ENCODE measurements around the gene MAN1C1. TPM values are rescaled to one million over a fixed set of nuclear protein-coding genes. Genes with fewer than 3 reads are reported as not detected.

The MAN1C1 gene
- total RNA-seq, 1 donor from 2014 or later: 3.1 TPM

DNA sequence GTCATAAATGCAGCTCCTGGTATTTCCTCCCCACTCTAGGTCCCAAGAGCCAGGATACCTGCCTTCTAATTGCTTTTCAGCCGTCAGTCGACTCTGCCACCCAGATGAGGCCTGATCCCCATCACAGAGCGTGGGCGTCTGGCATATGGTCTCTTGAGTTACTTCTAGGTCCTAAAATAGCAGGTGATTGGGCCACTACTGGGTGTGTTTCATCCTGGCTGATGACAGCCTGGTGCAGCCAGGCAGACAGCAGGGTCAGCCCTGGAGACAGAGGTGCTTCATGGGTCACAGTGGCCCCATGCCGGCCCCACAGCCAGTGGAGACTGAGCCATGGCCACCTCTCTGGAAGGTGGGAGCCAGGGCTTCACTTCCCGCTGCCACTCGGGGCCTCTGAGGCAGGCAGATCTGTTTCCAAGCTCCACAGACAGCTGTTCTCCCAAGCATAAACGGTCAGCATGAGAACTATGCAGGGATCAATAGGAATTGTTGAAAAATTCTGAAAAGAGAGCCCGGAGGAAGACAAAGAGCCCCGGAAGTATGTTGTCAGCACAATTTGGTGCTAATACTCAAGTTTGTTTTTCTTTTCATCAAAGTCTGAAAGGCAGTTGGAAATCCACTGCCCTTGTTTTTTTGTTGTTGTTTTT lies 83.0 kb downstream of the MAN1C1 start:
- DNase-seq: no peak

DNA sequence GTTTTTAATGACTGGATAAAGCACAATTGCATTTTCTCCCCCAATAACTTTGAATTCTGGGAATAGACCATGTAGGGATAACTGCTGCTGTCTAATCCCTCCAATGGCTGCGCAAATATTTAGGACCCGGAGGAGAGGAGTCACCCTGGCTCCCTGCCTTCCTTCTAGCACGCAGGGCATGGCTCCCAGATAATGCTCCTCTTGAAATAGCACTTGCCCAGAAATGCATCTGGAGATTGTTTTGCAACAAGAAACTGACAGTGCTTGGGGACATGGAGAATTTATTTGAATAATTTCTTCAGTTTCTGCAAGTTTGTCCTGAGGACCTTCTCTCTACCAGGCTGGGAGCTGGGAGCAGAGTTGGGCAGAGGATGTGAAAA lies 83.5 kb downstream of the MAN1C1 start:
- no peak for DNase-seq

DNA sequence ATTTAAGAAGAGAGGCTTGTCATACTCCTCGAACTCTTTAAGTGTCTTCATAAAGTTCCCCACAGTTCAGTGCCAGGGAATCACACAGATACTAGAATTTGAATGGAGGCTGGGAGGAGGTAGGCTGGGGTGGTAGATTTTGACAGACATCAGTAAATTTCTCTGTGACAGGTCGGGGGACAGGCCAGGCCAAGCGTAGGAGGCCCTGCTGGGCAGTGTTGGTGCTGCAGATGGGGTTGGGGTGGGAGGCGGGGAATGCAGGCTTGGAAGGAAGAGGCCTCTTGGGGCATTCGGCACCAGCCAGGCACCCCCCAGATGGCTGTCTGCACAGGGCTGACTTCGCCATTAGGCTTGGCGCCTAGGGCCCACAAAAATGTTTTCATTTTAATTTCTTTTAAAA lies 84.0 kb downstream of the MAN1C1 start:
- no peak for DNase-seq

DNA sequence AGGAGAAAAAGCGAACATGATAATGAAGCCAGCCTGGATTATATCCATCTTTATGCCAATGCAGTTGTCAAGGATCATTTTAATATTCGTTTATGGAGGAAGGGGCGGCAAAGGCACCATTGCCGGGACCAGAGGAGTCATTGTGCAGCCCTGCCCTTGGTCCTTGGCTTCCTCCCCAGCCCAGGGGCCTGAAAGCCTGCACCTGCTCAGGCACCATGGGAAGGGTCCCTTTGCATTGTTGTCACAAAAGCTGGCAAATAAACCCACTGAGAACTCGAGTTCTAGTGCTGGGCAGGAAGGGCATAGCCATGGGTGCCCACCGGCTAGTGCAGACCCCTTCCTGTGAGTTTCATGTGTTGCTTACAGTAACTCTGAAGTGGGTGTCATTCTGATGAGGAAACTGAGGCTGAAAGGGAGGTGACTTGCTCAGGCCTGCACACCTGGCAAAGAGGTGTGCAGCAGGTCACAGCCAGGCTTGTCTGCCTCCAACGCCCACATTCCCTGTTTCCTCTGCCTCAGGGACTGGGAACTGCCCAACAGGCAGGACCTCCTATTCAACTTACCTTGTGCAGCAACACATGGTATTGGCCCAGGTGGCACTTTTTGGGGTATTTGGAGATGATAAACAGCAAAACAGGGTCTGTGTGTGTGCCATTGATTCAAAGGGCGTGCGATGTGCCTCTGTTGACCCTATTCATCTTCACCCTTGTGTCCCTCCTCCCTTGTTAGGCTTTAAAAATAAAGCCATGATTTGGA lies 84.6 kb downstream of the MAN1C1 start:
- DNase-seq: no peak

DNA sequence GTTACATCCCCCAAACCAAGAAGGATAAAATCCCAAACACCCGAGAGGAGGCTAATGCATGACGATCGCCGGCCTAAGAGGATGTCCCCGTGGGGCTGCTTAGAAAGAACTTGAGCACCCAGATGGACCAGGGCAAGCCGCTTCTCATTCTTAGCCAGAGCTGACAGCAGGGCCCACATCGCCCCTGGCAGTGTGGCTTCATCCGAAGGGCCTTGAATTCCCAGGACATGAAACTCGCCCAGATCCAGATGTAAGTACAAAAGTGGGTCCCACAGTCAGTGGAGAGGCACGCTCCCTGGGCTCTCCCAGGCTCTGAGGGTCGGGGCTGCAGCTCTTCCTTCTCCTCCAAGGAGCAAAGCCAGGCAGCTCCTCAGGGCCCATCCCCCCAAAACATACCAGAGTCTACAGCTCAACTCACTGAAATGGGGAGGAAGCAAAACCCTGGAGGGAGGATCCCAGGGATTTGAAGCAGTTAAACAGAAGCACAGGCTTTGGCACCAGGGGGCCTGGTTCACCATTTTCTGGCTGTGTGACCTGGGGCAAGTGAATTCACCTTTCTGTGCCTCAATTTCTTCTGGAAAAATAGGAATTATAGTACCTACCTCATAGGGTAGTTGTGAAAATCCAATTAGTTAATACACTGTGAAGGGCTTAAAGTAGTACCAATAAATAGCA lies 85.6 kb downstream of the MAN1C1 start:
- DNase-seq: no peak

GRCh38 chr1:25703041-25703440 lies 86.5 kb downstream of the MAN1C1 start:
- DNase-seq: no peak

DNA sequence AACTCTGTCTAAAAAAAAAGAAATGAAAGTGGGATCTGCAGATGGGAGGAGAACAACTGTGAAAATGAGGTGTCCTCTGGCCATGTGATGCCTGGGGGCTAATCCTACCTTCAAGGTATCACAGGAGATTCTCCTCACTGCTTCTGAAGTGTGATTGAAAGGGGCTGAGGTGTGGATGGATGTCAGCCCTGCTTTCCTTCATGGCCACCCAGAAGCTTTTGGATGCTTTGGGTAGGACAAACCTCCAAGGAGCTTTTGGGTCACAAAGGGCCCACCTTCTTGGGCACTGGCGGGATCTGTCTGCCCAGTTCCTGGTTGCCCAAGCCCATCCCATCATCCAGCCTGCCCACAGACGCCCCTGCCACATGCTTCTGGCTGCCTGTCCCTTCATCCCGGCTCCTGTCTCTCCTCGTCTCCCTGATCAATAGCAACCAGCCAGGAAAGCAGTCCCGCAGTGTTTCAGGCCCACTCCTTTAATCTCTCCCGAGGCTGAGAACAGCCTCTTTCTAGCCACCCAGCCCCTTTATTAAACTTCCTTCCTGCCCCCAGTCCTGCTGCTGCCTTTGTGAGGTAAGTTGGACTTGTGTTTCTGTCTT lies 87.2 kb downstream of the MAN1C1 start:
- no peak for DNase-seq

GRCh38 chr1:25704267-25704691 lies 87.7 kb downstream of the MAN1C1 start:
- no peak for DNase-seq

DNA sequence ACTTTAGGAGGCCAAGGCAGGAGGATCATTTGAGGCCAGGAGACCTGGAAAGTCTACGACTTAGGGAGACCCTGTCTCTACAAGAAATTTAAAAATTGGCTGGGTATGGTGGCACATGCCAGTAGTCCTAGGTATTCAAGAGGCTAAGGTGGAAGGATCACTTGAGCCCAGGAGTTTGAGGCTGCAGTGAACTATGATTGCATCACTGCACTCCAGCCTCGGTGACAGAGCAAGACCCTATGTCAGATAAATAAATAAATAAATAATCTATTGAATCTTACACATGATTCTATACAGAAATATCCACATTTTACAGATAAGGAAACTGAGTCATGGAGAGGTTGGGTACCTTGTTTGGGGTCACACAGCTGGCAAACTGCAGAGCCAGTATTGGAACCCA lies 89.1 kb downstream of the MAN1C1 start:
- no peak for DNase-seq

GRCh38 chr1:25706146-25707089 lies 89.8 kb downstream of the MAN1C1 start:
- DNase-seq: no peak

- no peak for DNase-seq
Measured at GRCh38 chr1:25707280-25708016, 90.9 kb downstream of the MAN1C1 start.

GRCh38 chr1:25710583-25711347 lies 94.2 kb downstream of the MAN1C1 start:
- DNase-seq: no peak

- no peak for DNase-seq
Measured at GRCh38 chr1:25711555-25712298, 95.1 kb downstream of the MAN1C1 start.

- no peak for DNase-seq
Measured at GRCh38 chr1:25712299-25712970, 95.8 kb downstream of the MAN1C1 start.

GRCh38 chr1:25713961-25714360 lies 97.4 kb downstream of the MAN1C1 start:
- no peak for DNase-seq

- DNase-seq: no peak
Measured at GRCh38 chr1:25714372-25714931, 97.9 kb downstream of the MAN1C1 start.

DNA sequence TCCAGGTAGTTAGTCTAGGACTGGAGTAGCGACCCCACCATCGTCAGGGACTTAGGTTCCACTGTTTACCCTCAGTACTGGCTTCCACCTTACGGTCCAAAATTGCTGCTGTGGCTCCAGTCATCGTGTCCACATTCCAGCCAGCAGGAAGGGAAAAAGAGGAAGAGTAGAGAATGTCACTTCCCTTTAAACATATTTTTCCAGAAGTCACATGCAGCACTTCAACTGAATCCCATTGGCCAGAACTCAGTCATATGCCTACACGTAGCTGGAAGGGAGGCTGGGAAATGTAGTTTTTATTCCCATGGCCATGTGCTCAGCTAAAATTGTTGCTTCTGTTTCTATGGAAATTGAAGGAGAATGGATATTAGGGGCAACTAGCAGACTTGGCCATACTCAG lies 99.3 kb downstream of the MAN1C1 start:
- no peak for DNase-seq

- no peak for DNase-seq
Measured at GRCh38 chr1:25716320-25716719, 99.7 kb downstream of the MAN1C1 start.

- DNase-seq: no peak
Measured at GRCh38 chr1:25718732-25719131, 102.1 kb downstream of the MAN1C1 start.
